Spleen (tissue), 7 donors: ENCODE results near the gene DTNA.

Experiments
- CTCF ChIP-seq, 11 experiments: fragments of 200-600 bp in 7 of 11; fragments of 450-650 bp in 4 of 11; sonication (generic) in 4 of 11; IDR thresholded peaks in 8 of 11; conservative IDR thresholded peaks in 3 of 11; 1 replicate in 7 of 11; 2 replicates in 4 of 11; pipeline versions ENCODE4 v1.4.0 to v1.8.0; 2016 to 2021; ENCODE audit warnings: antibody characterized with exemption in 11 of 11, inconsistent platforms in 4 of 11, mild to moderate bottlenecking in 1 of 11
- POLR2A ChIP-seq, 3 donors: fragments of 450-650 bp; IDR thresholded peaks; one replicate each; pipeline ENCODE4 v1.5.1; 2017; ENCODE audit warnings: antibody characterized with exemption in 3 of 3, mild to moderate bottlenecking in 1 of 3
- POLR2AphosphoS5 ChIP-seq, 3 donors: sonication (generic); formaldehyde crosslinking; IDR thresholded peaks; one replicate each; pipeline ENCODE4 v1.5.1; 2017; ENCODE audit warnings: antibody characterized with exemption in 3 of 3
- donor health status: DM: no; HTN: no; CAD: no; lungs with moderate emphysema.
- donor health status: DM: no; HTN: no; CAD: no.
- donor health status: DM: no; HTN: no; CAD: no.

- TF ChIP-seq CTCF (IDR thresholded peaks at IDR 0.05 in 8 of 11, conservative IDR thresholded peaks at IDR 0.05 in 3 of 11) (no peak), POLR2A (IDR thresholded peaks at IDR 0.05) (no peak), POLR2AphosphoS5 (IDR thresholded peaks at IDR 0.05) (no peak)
Measured at GRCh38 chr18:34862561-34862960, 152.5 kb downstream of the DTNA start.
